GM19324 (cell line): Measurements from ENCODE around the gene PPM1L.

Source experiments
- ATAC-seq: cut with Tn5 transposase; IDR thresholded peaks from one replicate; pipeline ENCODE4 v1.9.1; 2021; ENCODE audit warnings: mild to moderate bottlenecking, moderate library complexity; ENCODE audit not compliant: unreplicated experiment, low FRiP score

PPM1L gene

GRCh38 chr3:161025911-161026310, 269.9 kb downstream of the PPM1L start:
- ATAC-seq: no peak

DNA sequence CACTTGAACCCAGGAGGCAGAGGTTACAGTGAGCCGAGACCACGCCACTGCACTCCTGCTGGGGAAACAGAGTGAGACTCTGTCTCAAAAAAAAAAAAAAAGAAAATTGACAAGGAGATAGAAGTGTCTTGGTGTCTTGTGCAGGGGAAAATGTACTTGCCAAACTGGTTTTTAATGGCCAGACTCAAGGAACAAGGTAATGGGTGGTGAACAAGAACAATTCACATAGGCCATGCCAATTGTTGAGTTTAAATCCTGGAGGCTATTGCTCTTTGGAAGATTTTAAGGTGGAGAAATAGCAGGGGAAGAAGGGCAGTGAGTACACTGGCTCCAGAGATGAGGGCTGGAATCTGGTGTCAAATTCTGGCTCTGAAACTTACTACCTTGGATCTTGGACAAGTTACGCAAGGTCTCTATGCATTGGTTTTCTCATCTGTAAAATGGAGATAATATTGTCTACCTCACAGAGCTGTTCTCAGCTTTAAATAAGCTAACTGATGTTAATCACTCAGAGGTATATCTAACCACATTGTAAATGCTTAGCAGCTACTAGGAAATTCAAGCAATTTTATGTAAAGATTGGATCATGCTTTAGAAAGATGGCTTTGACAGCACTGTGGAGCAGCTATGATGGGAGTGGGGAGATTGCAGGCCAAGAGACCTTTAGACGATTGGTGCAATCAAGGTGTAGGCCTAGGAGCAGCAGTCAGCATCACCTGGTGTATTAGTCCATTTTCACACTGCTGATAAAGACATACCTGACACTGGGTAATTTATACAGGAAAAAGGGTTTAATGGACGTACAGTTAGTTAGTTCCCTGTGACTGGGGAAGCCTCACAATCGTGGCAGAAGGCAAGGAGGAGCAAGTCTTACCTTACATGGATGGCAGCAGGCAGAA, 270.8 kb downstream of the PPM1L start:
- no peak for ATAC-seq

GRCh38 chr3:161028555-161029153, 272.6 kb downstream of the PPM1L start:
- no peak for ATAC-seq

DNA sequence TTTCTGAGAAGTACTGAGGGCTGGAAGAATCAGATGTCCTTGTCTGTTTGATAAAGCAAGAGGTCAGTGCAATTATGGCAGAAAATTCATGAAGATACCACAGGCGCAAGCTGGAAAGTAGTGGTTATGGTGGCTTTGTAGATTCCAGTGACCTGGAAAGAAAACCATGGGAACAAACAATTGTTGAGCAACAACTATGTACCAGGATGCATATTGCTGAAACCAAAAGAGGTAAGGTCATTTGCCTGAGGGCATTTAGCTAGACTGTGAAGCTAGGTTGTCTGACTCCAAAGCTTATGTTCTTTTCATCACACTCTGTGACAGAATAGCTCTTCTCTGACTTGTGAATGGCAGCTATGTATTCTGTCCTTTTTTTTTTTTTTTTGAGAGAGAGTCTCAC, 275.1 kb downstream of the PPM1L start:
- ATAC-seq: no peak

DNA sequence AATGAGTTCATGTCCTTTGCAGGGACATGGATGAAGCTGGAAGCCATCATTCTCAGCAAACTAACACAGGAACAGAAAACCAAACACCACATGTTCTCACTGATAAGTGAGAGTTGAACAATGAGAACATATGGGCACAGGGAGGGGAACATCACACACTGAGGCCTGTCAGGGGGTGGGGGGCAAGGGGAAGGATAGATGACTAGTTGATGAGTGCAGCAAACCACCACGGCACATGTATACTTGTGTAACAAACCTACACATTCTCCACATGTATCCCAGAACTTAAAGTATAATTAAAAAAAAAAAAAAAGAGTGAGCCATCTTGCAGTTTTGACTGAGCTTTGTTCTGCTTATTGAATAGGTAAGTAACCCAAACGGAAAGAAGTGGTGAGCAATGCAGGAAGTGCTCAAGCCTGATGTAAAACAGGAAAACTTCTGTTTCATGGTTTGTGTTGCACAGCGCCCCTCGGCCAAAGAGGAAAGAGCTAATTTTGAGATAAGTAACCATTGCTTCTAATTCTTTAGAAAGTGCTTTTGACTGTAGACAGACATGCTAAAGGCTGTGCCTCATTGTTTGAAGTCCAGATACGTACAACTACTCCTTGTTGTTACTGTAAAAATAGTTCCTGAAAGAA, 279.0 kb downstream of the PPM1L start:
- ATAC-seq: peak; percentile 70

DNA sequence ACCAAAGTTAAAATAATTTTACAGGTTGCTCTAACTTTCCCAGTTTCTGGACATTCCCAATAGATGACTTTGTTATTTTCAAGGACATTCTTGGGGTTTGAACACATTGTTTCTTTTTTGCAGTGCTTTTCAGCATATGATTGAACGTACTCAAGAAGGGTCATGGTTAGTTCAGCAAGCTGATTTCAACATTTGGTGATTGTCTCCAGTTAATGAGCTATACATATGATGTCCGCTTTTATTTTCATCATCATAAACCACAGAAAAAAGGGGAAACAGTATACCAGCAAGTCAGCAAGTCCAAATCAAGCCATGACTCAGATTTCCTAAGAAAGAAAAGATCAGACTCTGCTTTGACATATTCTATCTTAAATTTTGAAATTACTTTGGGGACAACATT, 279.7 kb downstream of the PPM1L start:
- ATAC-seq: no peak

DNA sequence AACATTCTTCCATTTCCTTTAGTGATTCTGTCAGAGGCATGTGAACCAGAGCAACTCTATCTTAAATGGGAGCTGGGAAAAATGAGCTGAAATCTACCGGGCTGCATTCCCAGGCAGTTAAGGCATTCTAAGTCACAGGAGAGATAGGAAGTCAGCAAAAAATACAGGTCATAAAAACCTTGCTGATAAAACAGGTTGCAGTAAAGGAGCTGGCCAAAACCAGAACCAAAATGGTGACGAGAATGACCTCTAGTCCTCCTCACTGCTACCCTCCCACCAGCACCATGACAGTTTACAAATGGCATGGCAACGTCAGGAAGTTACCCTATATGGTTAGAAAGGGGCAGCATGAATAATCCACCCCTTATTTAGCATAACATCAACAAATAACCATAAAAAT, 282.7 kb downstream of the PPM1L start:
- no peak for ATAC-seq

DNA sequence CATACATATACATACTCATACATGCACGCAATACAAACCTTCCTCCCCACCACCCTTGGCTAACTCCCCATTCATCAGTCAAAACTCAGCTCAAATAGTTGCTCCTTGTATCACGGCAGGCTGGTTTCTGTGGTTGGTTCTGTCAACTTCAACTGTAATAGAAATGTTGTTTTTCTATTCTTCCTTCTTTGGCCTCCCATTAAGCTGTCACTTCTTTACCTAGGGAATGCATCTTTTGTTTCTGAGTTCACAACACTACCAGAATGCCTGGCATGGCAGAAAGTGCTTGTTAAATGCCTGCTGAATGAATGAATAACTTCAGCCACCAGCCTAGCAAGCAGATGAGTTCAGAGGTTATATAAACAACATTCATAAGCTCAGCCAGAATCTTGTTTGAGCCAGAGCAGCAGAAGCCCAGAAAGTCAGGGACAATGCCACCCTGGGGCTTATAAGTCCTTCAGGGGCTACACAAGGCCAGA, 286.0 kb downstream of the PPM1L start:
- no peak for ATAC-seq

DNA sequence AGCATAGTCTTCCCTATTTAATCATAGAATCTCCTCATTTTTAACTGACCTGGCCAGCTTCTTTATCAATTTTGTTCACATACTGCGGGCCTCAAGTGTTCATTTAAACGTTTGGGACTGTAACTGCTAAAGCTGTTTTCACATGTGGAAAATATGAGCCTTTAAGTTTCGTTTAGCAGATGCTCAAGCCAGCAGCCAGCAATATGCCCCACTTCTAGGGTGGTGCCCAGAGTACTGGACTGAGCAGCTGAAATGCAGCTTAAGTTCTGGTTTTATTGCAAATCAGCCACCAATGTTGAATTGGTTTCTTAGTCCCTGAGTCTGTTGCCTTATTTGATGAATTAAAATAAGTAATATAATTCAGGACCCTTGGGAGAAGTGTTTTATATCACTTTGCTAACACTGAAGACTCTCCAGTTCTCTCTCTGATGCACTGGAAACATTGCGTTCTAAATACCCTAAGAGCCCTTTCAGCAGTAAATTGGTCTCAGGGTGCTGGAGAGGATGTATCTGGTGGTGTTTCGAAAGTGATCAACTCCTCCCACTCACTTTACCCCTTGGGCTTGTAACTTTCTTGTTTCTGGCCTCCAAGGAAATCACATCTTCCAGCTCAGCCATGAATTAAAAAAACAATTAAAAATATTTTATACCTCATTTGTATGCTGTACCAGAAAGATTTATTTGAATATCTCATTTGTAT, 287.5 kb downstream of the PPM1L start:
- no peak for ATAC-seq

- no peak for ATAC-seq
Observed at GRCh38 chr3:161049683-161050248, 293.7 kb downstream of the PPM1L start.

- ATAC-seq: no peak
Observed at GRCh38 chr3:161050935-161051334, 294.9 kb downstream of the PPM1L start.

DNA sequence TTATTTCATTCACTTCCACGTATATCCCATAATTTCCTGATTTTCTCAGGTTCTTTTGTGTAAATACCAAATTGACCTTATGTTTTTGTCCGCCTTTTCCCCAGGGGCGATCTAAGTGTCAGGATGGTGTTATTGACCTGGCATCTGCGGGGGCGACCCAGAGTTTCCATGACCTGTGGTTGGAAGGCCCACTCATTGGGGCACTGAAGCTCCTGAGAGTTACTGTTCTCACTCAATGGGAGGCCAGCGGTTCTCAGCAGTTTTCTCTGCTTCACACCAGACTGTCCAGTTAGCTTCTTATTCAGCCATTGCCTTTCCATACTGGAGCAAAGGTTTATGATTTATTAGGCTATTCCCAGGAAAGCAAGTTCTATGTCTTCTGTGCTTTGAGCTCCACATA, 295.8 kb downstream of the PPM1L start:
- no peak for ATAC-seq

DNA sequence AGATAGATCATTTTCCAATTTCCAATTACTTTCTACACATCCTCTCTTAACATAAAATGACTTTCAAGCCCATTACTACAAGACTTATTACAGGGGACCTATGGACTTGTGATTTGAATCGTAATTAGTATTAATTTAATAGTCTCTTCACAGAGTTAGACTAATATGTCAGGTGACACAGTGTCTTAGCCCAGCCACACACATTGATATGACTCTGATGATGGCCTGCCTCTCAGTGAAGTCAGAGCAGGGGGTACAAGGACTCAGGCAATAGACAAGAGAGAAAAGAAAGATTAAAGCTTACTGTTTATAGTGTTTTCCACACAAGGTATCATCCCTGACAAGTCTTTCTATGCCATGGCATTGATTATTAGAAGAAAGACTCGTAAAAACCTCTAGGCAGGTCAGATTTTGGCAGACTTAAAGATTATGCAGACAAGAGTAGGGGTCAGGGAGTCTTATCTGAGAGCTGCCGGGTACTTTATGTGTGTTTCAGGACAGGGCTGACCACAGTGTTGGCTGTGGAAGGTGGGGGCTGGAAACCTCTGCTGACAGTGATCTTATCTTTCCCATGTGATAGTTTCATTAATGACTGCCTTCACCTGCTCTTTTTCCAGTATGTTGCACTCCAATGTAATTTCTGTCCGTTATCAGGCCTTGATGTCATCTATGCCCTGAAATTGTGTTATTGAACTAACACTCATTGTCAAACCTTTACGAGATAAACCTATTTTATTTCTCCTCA, 299.0 kb downstream of the PPM1L start:
- ATAC-seq: no peak

GRCh38 chr3:161064413-161064812, 308.4 kb downstream of the PPM1L start:
- ATAC-seq: no peak

- no peak for ATAC-seq
Observed at GRCh38 chr3:161066930-161067329, 310.9 kb downstream of the PPM1L start.

DNA sequence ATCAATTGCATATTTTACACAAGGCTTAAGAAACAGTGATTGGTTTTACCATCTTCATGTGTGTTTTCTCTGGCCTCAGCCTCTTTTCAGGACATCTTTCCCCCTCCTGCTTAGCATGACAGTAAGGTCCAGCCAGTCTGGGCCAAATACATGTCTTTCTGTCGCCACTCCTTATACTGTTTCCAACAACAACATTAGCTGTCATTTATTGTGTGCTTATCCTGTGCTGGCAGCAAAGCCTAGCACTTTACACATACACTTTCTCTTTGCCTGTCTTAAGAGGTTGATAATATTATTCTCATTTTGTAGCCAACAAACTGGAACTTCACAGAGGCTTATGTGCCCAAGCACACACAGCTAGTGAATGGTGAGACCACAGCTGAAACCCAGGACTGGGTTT, 311.3 kb downstream of the PPM1L start:
- ATAC-seq: no peak

DNA sequence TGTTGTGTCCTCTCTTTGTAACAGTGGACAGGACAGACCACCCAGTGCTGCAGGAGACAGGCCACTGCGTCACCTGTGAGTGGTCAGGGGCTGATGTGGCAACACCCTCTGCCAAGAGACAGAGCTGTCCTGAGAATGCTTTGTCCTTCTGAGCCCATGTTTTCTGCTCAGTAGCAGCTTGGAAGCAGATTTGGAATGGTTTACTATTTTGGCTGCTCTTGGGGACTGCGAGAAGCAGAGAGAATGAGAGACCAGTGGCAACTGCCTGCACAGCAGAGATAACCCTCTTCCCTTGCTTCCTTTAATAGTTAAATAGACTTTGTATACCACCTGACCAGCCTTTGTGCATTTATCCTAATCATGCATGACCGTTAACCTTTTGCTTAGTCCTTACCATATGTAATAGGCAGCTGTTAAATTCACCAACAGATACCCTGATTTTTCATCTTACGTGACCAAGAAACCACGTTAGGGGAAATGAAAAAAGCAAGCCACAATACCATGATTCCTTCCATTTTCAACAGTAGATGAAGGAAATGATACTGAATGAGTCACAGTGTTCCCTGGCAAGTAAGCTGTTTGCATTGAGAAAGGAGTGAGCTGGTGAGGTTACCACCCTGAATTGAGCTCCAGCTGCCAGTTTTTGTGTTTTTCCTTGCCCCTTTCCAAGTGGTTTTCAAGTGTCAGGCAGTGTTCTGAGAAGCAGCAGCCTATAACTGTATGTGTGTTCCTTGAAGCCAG, 313.6 kb downstream of the PPM1L start:
- ATAC-seq: peak; percentile 89

- ATAC-seq: no peak
Observed at GRCh38 chr3:161070252-161070930, 314.4 kb downstream of the PPM1L start.
